OCI-LY3 (cell line): ENCODE results near the gene CATSPERZ.
"Not testable (repeated sequence)": the region's sequence is repeated elsewhere in the genome, so short reads cannot be mapped to it uniquely, and the experiment has no call there.

Experiments used
- H2AFZ ChIP-seq: fragments of 200-600, 300-600 bp; shearing (Covaris generic); 2 replicates; pipeline ENCODE4 v1.6.0; 2014; ENCODE audit warnings: antibody characterized with exemption, low read depth, low read length
- H3K27ac ChIP-seq: fragments of 200-600, 300-600 bp; sonication (generic); 2 replicates; pipeline ENCODE4 v1.5.1; 2014; ENCODE audit warnings: mild to moderate bottlenecking, low read length, moderate library complexity, mixed read lengths
- H3K27me3 ChIP-seq: fragments of 200-600, 300-600 bp; sonication (generic); 2 replicates; pipeline ENCODE4 v1.6.1; 2014; ENCODE audit warnings: low read depth, low read length, mixed read lengths
- H3K36me3 ChIP-seq: fragments of 200-600, 300-600 bp; sonication (generic); replicated peaks from 2 replicates; pipeline ENCODE3; 2014; ENCODE audit warnings: low read depth, low read length, mixed read lengths
- H3K4me1 ChIP-seq: fragments of 300-600, 200-600 bp; sonication (generic); 2 replicates; pipeline ENCODE4 v1.6.1; 2014; ENCODE audit warnings: low read length, mixed read lengths
- H3K4me2 ChIP-seq: fragments of 200-600, 300-600 bp; sonication (generic); 2 replicates; pipeline ENCODE4 v1.6.1; 2014; ENCODE audit warnings: low read length, mixed read lengths
- H3K4me3 ChIP-seq: fragments of 300-600, 200-600 bp; sonication (generic); 2 replicates; pipeline ENCODE4 v1.5.1; 2014; ENCODE audit warnings: antibody characterized with exemption, mild to moderate bottlenecking, low read length, moderate library complexity
- H3K79me2 ChIP-seq: fragments of 300-600, 200-600 bp; shearing (Covaris generic); 2 replicates; pipeline ENCODE4 v1.6.1; 2014; ENCODE audit warnings: mild to moderate bottlenecking, low read length, mixed read lengths
- H3K9ac ChIP-seq: fragments of 300-600, 200-600 bp; shearing (Covaris generic); 2 replicates; pipeline ENCODE4 v1.6.0; 2014; ENCODE audit warnings: mild to moderate bottlenecking, low read length, moderate library complexity
- H3K9me3 ChIP-seq: fragments of 200-600, 300-600 bp; shearing (Covaris generic); 2 replicates; pipeline ENCODE4 v1.6.1; 2014; ENCODE audit warnings: low read length, mixed read lengths; ENCODE audit not compliant: insufficient read depth
- H4K20me1 ChIP-seq: fragments of 200-600, 300-600 bp; sonication (generic); 2 replicates; pipeline ENCODE4 v1.6.1; 2016; ENCODE audit warnings: low read length, mixed read lengths; ENCODE audit not compliant: insufficient read depth
- EZH2phosphoT487 ChIP-seq: fragments of 200-600 bp; shearing (Covaris generic); IDR thresholded peaks from 2 replicates; pipeline ENCODE4 v1.6.1; 2018; ENCODE audit warnings: antibody characterized with exemption, mixed run types, low read depth
- TF ChIP-seq, protein P1 (sequence below): fragments of 200-600, 300-600 bp; sonication (generic); IDR thresholded peaks from 2 replicates; pipeline ENCODE4 v1.5.1; 2014; ENCODE audit warnings: antibody characterized with exemption, low read length, low read depth

CATSPERZ gene

DNA sequence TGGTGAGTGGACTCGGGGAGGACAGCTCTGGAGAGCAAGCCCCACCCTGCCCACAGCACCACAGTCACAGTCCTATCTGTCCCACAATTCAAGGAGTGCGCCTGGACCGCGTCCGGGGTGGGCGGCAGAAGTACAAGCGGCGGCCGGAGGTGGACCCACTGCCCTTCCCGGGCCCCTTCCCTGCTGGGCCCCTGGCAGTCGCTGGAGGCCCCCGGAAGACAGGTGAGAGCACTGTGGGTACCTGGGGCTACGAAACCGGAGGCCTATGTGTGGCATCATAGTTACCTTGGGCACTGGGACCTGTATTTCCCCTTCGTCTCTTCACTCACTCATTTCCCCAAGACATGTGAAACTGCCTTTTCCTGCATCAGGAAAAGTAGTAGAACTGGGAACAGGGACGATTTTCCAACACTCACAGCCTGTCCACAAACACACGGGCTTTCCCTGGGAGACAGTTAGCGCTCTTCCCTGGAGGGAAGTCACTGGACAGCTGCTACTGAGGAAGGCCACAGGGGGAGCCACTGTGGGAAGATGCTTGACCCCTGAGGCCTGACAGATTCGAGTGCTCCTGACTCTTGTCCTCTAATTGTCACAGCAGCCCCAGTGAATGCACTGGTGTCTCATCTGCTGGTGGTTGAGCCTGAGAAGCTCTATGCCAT lies 14.1 kb downstream of the CATSPERZ start:
- Histone ChIP-seq H3K4me2 (no peak overlapping the region), H3K27ac (no peak overlapping the region), H3K79me2 (peaks cover 65% of the 10 kb centered on the region), H4K20me1 (no peaks in the 10 kb centered on the region), H3K9me3 (no peaks in the 10 kb centered on the region), H2AFZ (no peak overlapping the region), H3K4me1 (peaks cover 13% of the 10 kb centered on the region), H3K9ac (no peak overlapping the region), H3K27me3 (no peaks in the 10 kb centered on the region), H3K36me3 (peaks cover 17% of the 10 kb centered on the region), H3K4me3 (no peak overlapping the region)
- no peak for TF ChIP-seq EZH2phosphoT487
- TF ChIP-seq, protein P1, sequence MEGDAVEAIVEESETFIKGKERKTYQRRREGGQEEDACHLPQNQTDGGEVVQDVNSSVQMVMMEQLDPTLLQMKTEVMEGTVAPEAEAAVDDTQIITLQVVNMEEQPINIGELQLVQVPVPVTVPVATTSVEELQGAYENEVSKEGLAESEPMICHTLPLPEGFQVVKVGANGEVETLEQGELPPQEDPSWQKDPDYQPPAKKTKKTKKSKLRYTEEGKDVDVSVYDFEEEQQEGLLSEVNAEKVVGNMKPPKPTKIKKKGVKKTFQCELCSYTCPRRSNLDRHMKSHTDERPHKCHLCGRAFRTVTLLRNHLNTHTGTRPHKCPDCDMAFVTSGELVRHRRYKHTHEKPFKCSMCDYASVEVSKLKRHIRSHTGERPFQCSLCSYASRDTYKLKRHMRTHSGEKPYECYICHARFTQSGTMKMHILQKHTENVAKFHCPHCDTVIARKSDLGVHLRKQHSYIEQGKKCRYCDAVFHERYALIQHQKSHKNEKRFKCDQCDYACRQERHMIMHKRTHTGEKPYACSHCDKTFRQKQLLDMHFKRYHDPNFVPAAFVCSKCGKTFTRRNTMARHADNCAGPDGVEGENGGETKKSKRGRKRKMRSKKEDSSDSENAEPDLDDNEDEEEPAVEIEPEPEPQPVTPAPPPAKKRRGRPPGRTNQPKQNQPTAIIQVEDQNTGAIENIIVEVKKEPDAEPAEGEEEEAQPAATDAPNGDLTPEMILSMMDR: no peak

GRCh38 chr11:64314805-64315561 lies 14.8 kb downstream of the CATSPERZ start:
- H3K4me2 ChIP-seq: no peak overlapping the region
- H2AFZ ChIP-seq: no peak overlapping the region
- H3K4me3 ChIP-seq: no peak overlapping the region
- peaks cover 14% of the 10 kb centered on the region for H3K36me3 ChIP-seq
- H3K27ac ChIP-seq: no peak overlapping the region
- no peaks in the 10 kb centered on the region for H4K20me1 ChIP-seq
- H3K9me3 ChIP-seq: no peaks in the 10 kb centered on the region
- H3K4me1 ChIP-seq: peaks cover 14% of the 10 kb centered on the region
- TF ChIP-seq, protein P1: no peak
- no peak for TF ChIP-seq EZH2phosphoT487
- H3K9ac ChIP-seq: no peak overlapping the region
- H3K79me2 ChIP-seq: peaks cover 61% of the 10 kb centered on the region
- no peaks in the 10 kb centered on the region for H3K27me3 ChIP-seq

DNA sequence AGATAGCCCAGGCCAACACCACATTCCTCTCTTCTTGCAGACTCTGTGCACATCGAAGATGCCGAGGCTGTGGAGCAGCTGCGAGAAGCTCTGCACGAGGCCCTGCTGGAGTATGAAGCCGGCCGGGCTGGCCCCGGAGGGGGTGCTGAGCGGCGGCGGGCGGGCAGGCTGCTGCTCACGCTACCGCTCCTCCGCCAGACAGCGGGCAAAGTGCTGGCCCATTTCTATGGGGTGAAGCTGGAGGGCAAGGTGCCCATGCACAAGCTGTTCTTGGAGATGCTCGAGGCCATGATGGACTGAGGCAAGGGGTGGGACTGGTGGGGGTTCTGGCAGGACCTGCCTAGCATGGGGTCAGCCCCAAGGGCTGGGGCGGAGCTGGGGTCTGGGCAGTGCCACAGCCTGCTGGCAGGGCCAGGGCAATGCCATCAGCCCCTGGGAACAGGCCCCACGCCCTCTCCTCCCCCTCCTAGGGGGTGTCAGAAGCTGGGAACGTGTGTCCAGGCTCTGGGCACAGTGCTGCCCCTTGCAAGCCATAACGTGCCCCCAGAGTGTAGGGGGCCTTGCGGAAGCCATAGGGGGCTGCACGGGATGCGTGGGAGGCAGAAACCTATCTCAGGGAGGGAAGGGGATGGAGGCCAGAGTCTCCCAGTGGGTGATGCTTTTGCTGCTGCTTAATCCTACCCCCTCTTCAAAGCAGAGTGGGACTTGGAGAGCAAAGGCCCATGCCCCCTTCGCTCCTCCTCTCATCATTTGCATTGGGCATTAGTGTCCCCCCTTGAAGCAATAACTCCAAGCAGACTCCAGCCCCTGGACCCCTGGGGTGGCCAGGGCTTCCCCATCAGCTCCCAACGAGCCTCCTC lies 15.7 kb downstream of the CATSPERZ start:
- not testable (repeated sequence) for H2AFZ ChIP-seq, H3K27me3 ChIP-seq, H4K20me1 ChIP-seq, H3K9me3 ChIP-seq
- Histone ChIP-seq H3K4me1 (peaks cover 14% of the 10 kb centered on the region), H3K4me3 (peak overlapping the region; percentile 85), H3K4me2 (peak overlapping the region; percentile 72), H3K9ac (peak overlapping the region; percentile 90), H3K27ac (peak overlapping the region; percentile 93), H3K36me3 (peaks cover 18% of the 10 kb centered on the region), H3K79me2 (peaks cover 56% of the 10 kb centered on the region)

DNA sequence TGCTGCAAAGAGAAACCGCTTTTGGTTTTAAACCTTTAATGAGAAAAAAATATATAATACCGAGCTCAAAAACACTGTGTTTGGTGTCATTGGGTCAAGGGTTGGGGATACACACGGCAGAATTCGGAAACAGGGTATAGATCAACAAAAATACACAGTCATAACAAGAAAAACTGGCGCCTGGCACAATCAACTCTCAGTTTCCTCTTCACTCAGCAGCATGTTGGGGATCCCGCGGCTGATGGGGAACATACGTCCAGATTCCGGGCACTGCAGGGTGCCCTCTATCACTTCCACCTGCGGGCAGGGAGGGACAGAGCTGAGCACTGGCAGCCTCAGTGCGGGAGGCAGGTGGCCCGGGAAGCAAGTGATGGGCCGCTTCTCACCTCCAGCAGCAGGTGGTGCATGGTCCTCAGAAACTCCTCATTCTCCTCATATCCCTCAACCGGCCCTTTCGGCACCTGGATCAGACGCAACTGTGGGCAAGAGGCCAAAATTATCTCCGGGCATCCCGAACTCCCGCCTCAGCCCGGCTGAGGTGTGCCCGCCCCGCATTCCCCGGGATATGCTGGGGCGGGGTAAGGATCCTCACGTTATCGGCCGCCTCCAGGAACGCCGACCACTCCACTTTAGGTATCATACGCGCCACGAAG lies 16.6 kb downstream of the CATSPERZ start:
- peaks cover 16% of the 10 kb centered on the region for H3K36me3 ChIP-seq

More for the DNA sequence above, 16.6 kb downstream of the CATSPERZ start:
- Histone ChIP-seq H3K27ac (peak overlapping the region; percentile 93), H4K20me1 (no peaks in the 10 kb centered on the region), H3K4me1 (peaks cover 14% of the 10 kb centered on the region), H2AFZ (no peak overlapping the region), H3K4me3 (peak overlapping the region; percentile 85), H3K9me3 (no peaks in the 10 kb centered on the region), H3K4me2 (peak overlapping the region; percentile 72), H3K79me2 (peaks cover 50% of the 10 kb centered on the region), H3K9ac (peak overlapping the region; percentile 90), H3K27me3 (no peaks in the 10 kb centered on the region)
- TF ChIP-seq, protein P1: no peak; the same call in 1 of the 2 replicates
- TF ChIP-seq EZH2phosphoT487: no peak
